B cell (primary cell): ENCODE results near the gene RPS15. TPM values are rescaled to one million over a fixed set of nuclear protein-coding genes. Genes with fewer than 3 reads are reported as not detected.

ENCODE experiments used
- ATAC-seq: fragments of 200-7000 bp; cut with Tn5 transposase; one replicate; pipeline ENCODE4 v1.10.0; 2021; ENCODE audit warnings: low read depth, mild to moderate bottlenecking, moderate number of reproducible peaks, moderate library complexity
- CTCF ChIA-PET: fragments of 350-600 bp; sonication (Branson Sonifier 250); formaldehyde crosslinking; loops from one replicate; lab custom pipeline; 2021; ENCODE audit warnings: antibody characterized with exemption, inconsistent platforms; lab: Charles Lee
- POLR2A ChIA-PET: fragments of 350-600 bp; sonication (Branson Sonifier 250); formaldehyde crosslinking; loops from one replicate; lab custom pipeline; 2021; ENCODE audit warnings: antibody characterized with exemption; lab: Charles Lee
- DNase-seq: peaks from one replicate; pipeline ENCODE4 v3.0.0; 2013
- H2AFZ ChIP-seq: 2 replicates; pipeline ENCODE4 v1.6.1; 2012; ENCODE audit warnings: mild to moderate bottlenecking, low read depth, low read length; ENCODE audit not compliant: insufficient read depth, poor library complexity, severe bottlenecking
- H3K27ac ChIP-seq, 2 donors: 1 replicate in 1 of 2; 2 replicates in 1 of 2; pipeline ENCODE4 v1.5.1; 2012 to 2013; ENCODE audit warnings: low read length in 2 of 2, mild to moderate bottlenecking in 2 of 2, moderate library complexity in 1 of 2
- H3K27me3 ChIP-seq, 4 experiments: fragments of 200-600 bp in 1 of 4; sonication (generic) in 1 of 4; replicated peaks in 1 of 4; 1 replicate in 2 of 4; 2 replicates in 2 of 4; pipeline versions ENCODE4 v1.6.1 to v1.7.0; 2013 to 2016; ENCODE audit warnings: low read length in 3 of 4, mild to moderate bottlenecking in 2 of 4, mixed read lengths in 1 of 4, moderate library complexity in 1 of 4; ENCODE audit not compliant: insufficient read depth in 4 of 4, control insufficient read depth in 3 of 4; ENCODE audit errors: control extremely low read depth in 1 of 4
- H3K36me3 ChIP-seq, 2 experiments: replicated peaks in 1 of 2; 1 replicate in 1 of 2; 2 replicates in 1 of 2; pipeline versions ENCODE4 v1.6.1 to v1.7.1; 2013; ENCODE audit warnings: low read length in 1 of 2; ENCODE audit not compliant: insufficient read depth in 2 of 2, control insufficient read depth in 1 of 2; ENCODE audit errors: control extremely low read depth in 1 of 2, extremely low read depth in 1 of 2
- H3K4me1 ChIP-seq, 2 donors: fragments of 200-600 bp in 1 of 2; sonication (generic) in 1 of 2; 1 replicate in 1 of 2; 2 replicates in 1 of 2; pipeline versions ENCODE4 v1.5.1 to v1.6.1; 2013 to 2017; ENCODE audit warnings: low read length in 2 of 2; ENCODE audit not compliant: control insufficient read depth in 2 of 2, insufficient read depth in 2 of 2
- H3K4me2 ChIP-seq: replicated peaks from 2 replicates; pipeline ENCODE3; 2012; ENCODE audit warnings: mild to moderate bottlenecking, low read depth, low read length; ENCODE audit not compliant: poor library complexity, severe bottlenecking
- H3K4me3 ChIP-seq, 5 experiments: fragments of 200-600 bp in 1 of 5; sonication (generic) in 1 of 5; 1 replicate in 3 of 5; 2 replicates in 2 of 5; pipeline versions ENCODE4 v1.5.1 to v1.7.0; 2011 to 2016; ENCODE audit warnings: low read length in 4 of 5, mild to moderate bottlenecking in 4 of 5, low read depth in 2 of 5, control low read depth in 1 of 5, moderate library complexity in 1 of 5; ENCODE audit not compliant: insufficient read depth in 1 of 5; ENCODE audit errors: control extremely low read depth in 1 of 5, extremely low read depth in 1 of 5
- H3K79me2 ChIP-seq: fragments of 200-600 bp; sonication (generic); one replicate; pipeline ENCODE4 v1.6.0; 2016; ENCODE audit warnings: low read length; ENCODE audit not compliant: control insufficient read depth, insufficient read depth
- H3K9ac ChIP-seq: fragments of 200-600 bp; sonication (generic); 2 replicates; pipeline ENCODE4 v1.6.1; 2017; ENCODE audit warnings: mild to moderate bottlenecking, low read length, moderate library complexity
- H3K9me3 ChIP-seq, 3 donors: one replicate each; pipeline versions ENCODE4 v1.6.1 to v1.7.1; 2013; ENCODE audit warnings: low read length in 2 of 3; ENCODE audit not compliant: control insufficient read depth in 2 of 3, insufficient read depth in 1 of 3; ENCODE audit errors: control extremely low read depth in 1 of 3
- H4K20me1 ChIP-seq: 2 replicates; pipeline ENCODE4 v1.6.0; 2012; ENCODE audit warnings: mild to moderate bottlenecking, low read length; ENCODE audit not compliant: insufficient read depth, control insufficient read depth, poor library complexity, severe bottlenecking
- H3K27ac Mint-ChIP-seq: one replicate; pipeline ENCODE4 v1.8.0; 2021; ENCODE audit warnings: mixed read lengths
- H3K27me3 Mint-ChIP-seq: one replicate; pipeline ENCODE4 v1.8.0; 2021; ENCODE audit warnings: mixed read lengths
- H3K4me1 Mint-ChIP-seq: one replicate; pipeline ENCODE4 v1.8.0; 2021; ENCODE audit warnings: mixed read lengths
- H3K4me3 Mint-ChIP-seq: one replicate; pipeline ENCODE4 v1.8.0; 2021; ENCODE audit warnings: mixed read lengths
- H3K9me3 Mint-ChIP-seq: one replicate; pipeline ENCODE4 v1.8.0; 2022; ENCODE audit warnings: mixed read lengths; ENCODE audit not compliant: insufficient read depth
- EZH2 ChIP-seq: IDR thresholded peaks from 2 replicates; pipeline ENCODE4 v1.6.1; 2012; ENCODE audit warnings: borderline replicate concordance, low read depth, mild to moderate bottlenecking, moderate library complexity, low read length; ENCODE audit not compliant: insufficient read depth, poor library complexity, severe bottlenecking
- WGBS: methylation state at CpG from one replicate; pipeline ENCODE4 v1.1.5; 2013; ENCODE audit warnings: missing lambda C conversion rate; ENCODE audit not compliant: insufficient coverage; 5-methylcytosine and 5-hydroxymethylcytosine counted together
- intact Hi-C: fragments of 100-400 bp; cut with micrococcal nuclease; formaldehyde crosslinking; loops from one replicate; pipeline ENCODE4 v1.10.0; 2022
- polyA plus RNA-seq: library from polyadenylated mRNA; depleted of rRNA; stranded (reverse); fragments of >200 nt; gene quantifications from 2 replicates; pipeline ENCODE4 v1.2.3, GENCODE V29; 2012
- total RNA-seq, 2 donors: library from RNA; stranded (reverse); fragments of 120-200 nt in 1 of 2; gene quantifications; 1 replicate in 1 of 2; 2 replicates in 1 of 2; pipeline versions ENCODE4 v1.2.3 to v1.2.4, GENCODE V29; 2013 to 2022
- TF ChIP-seq, protein P1 (sequence below): fragments of 200-600 bp; IDR thresholded peaks from one replicate; pipeline ENCODE4 v1.8.0; 2022; ENCODE audit warnings: antibody characterized with exemption, mild to moderate bottlenecking

The RPS15 gene
- total and polyA plus RNA-seq, 2 donors (not counting 1 experiment from before 2014, with no cell fraction given): 1,520 to 6,007 TPM

DNA sequence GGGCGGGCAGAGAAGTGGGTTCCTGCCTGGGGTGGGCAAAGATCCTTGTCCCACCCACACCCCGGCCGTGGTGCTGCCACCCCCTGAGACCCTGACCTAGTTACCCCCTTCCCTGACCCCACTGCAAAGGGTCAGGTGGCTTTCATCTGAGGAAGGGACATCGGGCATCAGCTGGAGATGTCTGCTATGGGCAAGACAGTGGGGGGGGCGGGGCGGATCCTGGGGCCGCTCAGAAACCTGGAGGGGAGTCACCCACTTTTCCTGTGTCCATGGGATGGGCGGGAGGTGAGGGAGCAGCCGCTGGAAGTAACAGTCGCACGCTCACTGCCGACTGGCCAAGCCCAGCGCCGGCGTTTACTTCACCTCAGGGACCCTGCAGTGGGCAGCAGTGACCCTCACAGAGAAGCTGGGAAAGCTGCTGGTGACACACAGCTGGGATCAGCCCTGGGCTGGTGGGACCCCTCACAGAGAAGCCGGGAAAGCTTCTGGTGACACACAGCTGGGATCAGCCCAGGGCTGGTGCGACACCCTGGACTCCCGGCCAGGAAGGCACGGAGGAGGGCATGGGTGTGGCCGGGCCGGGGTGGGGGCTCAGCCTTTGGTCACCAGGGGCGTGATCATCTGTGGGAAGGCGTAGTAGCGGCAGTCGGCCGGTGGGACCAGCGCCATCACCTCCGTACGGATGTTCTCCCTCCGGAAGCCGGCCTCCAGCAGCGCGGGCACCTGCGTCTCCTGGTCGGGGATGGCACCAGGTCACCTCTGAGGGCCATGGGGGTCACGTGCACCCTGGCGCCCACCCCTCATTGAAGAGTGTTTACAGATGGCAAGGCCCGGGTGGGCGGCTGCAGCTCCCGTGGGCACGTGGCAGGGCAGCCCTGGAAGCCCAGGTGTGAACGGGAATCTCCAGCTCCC lies 41.2 kb upstream of the RPS15 start:
- peaks cover 10 to 14% of the 10 kb centered on the region in 2 donors for H3K4me1 ChIP-seq
- TF ChIP-seq, protein P1, sequence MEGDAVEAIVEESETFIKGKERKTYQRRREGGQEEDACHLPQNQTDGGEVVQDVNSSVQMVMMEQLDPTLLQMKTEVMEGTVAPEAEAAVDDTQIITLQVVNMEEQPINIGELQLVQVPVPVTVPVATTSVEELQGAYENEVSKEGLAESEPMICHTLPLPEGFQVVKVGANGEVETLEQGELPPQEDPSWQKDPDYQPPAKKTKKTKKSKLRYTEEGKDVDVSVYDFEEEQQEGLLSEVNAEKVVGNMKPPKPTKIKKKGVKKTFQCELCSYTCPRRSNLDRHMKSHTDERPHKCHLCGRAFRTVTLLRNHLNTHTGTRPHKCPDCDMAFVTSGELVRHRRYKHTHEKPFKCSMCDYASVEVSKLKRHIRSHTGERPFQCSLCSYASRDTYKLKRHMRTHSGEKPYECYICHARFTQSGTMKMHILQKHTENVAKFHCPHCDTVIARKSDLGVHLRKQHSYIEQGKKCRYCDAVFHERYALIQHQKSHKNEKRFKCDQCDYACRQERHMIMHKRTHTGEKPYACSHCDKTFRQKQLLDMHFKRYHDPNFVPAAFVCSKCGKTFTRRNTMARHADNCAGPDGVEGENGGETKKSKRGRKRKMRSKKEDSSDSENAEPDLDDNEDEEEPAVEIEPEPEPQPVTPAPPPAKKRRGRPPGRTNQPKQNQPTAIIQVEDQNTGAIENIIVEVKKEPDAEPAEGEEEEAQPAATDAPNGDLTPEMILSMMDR: no peak
- no peak for TF ChIP-seq EZH2
- H3K27me3 Mint-ChIP-seq: no peaks in the 10 kb centered on the region
- H3K27ac ChIP-seq: no peak overlapping the region
- no peak for ATAC-seq
- ChIA-PET POLR2A (no interaction called here), CTCF (no interaction called here)
- H3K27ac Mint-ChIP-seq: no peak overlapping the region
- H3K9me3 Mint-ChIP-seq: no peaks in the 10 kb centered on the region
- no peak overlapping the region for H3K4me3 Mint-ChIP-seq
- no peak overlapping the region for H3K9ac ChIP-seq
- WGBS: 91% methylated on average over 39 of the region's 42 CpGs
- no peak overlapping the region for H3K4me3 ChIP-seq
- H4K20me1 ChIP-seq: no peaks in the 10 kb centered on the region
- H3K4me1 Mint-ChIP-seq: peaks cover 6% of the 10 kb centered on the region
- H3K4me2 ChIP-seq: no peak overlapping the region
- no peak for DNase-seq
- no peak overlapping the region for H2AFZ ChIP-seq
- peaks cover 0 to 2% (median 0%) of the 10 kb centered on the region in 4 experiments for H3K27me3 ChIP-seq
- H3K36me3 ChIP-seq: peaks cover 0 to 16% of the 10 kb centered on the region in 2 experiments
- H3K9me3 ChIP-seq: no peaks in the 10 kb centered on the region
- H3K79me2 ChIP-seq: no peaks in the 10 kb centered on the region
- intact Hi-C loops: no loop called here

DNA sequence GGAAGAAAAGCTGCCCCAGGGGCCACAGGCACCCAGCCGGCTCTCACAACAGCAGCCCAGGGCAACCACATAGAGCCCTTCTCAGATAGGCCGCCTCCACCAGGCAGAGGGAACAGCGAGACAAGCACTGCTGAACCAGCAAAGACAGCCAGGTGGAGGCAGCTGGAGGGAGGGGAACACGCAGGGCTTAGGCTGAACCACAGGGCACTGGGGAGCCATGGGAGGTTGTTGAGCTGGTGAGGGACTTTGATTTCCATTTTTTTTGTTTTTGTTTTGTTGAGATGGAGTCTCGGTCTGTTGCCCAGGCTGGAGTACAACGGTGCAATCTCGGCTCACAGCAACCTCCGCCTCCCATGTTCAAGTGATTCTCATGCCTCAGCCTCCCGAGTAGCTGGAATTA lies 40.4 kb upstream of the RPS15 start:
- no peaks in the 10 kb centered on the region for H3K79me2 ChIP-seq
- POLR2A ChIA-PET: interaction anchor here (0.6 kb wide), 1 partner anchor 115 kb away, joined by 4 read pairs; no protein-coding TSS in a partner anchor
- H3K36me3 ChIP-seq: peaks cover 0 to 9% of the 10 kb centered on the region in 2 experiments
- H4K20me1 ChIP-seq: no peaks in the 10 kb centered on the region
- H3K27me3 ChIP-seq: peaks cover 0 to 10% (median 2%) of the 10 kb centered on the region in 4 experiments
- no peak overlapping the region for H3K27ac ChIP-seq
- H3K4me1 Mint-ChIP-seq: peaks cover 9% of the 10 kb centered on the region
- TF ChIP-seq EZH2: no peak
- TF ChIP-seq, protein P1: no peak
- DNase-seq: no peak
- H3K27ac Mint-ChIP-seq: no peak overlapping the region
- no peak overlapping the region for H3K4me2 ChIP-seq
- 98% methylated on average over 8 of the region's 9 CpGs for WGBS
- H3K9me3 ChIP-seq: peaks cover 0 to 4% (median 0%) of the 10 kb centered on the region in 3 donors
- peaks cover 3% of the 10 kb centered on the region for H3K27me3 Mint-ChIP-seq
- intact Hi-C loops: no loop called here
- no peak overlapping the region for H3K4me3 Mint-ChIP-seq
- H3K4me1 ChIP-seq: peaks cover 15 to 22% of the 10 kb centered on the region in 2 donors
- no peak overlapping the region for H3K9ac ChIP-seq
- CTCF ChIA-PET: interaction anchor here (0.6 kb wide), 1 partner anchor 384 kb away, joined by 3 read pairs; no protein-coding TSS in a partner anchor
- ATAC-seq: no peak
- H3K9me3 Mint-ChIP-seq: no peaks in the 10 kb centered on the region
- H3K4me3 ChIP-seq: no peak overlapping the region
- H2AFZ ChIP-seq: no peak overlapping the region
